ENCODE results near the gene PRKG1. TPM values are rescaled to one million over a fixed set of nuclear protein-coding genes. Genes with fewer than 3 reads are reported as not detected.

PRKG1 gene
- total RNA-seq, 1 experiment from 2014 or later: 7.4 TPM

DNA sequence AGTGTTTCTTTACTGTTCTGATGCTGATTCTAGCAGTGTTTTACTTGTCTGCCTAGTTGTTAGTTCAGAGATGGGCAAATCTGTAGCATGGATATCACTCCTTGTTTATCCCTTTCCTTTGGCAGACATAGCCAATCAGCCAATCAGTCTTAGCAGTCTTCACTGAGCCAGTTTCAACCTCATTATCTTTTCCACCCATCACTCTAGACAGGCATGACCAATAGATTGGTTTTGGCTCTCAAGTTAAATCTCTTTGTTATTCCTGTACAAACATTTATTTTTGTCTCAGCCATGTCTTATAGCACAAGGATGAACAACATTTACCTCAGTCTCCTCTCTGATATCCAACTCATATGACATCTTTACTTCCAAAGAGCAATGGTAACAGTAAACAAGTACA is 109.5 kb downstream of the PRKG1 start:
- POLR2A ChIA-PET (ENCODE audit: unreplicated experiment): no interaction called here

GRCh38 chr10:51186361-51186760 is 112.1 kb downstream of the PRKG1 start:
- H3K9ac ChIP-seq (ENCODE audit: low read length): no peak overlapping the region
- TF ChIP-seq, protein P1, sequence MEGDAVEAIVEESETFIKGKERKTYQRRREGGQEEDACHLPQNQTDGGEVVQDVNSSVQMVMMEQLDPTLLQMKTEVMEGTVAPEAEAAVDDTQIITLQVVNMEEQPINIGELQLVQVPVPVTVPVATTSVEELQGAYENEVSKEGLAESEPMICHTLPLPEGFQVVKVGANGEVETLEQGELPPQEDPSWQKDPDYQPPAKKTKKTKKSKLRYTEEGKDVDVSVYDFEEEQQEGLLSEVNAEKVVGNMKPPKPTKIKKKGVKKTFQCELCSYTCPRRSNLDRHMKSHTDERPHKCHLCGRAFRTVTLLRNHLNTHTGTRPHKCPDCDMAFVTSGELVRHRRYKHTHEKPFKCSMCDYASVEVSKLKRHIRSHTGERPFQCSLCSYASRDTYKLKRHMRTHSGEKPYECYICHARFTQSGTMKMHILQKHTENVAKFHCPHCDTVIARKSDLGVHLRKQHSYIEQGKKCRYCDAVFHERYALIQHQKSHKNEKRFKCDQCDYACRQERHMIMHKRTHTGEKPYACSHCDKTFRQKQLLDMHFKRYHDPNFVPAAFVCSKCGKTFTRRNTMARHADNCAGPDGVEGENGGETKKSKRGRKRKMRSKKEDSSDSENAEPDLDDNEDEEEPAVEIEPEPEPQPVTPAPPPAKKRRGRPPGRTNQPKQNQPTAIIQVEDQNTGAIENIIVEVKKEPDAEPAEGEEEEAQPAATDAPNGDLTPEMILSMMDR (conservative IDR thresholded peaks at IDR 0.05; ENCODE audit: low read depth, low read length): no peak
- TF ChIP-seq EZH2phosphoT487 (IDR thresholded peaks at IDR 0.05; ENCODE audit: borderline replicate concordance, low read length) (no peak), EZH2 (IDR thresholded peaks at IDR 0.05; ENCODE audit: low read length, unreplicated experiment) (no peak)
- no peaks in the 10 kb centered on the region for H3K79me2 ChIP-seq (ENCODE audit: low read length)
- H3K4me2 ChIP-seq (ENCODE audit: low read length): no peak overlapping the region
- no peak overlapping the region for H2AFZ ChIP-seq (ENCODE audit: low read length)
- no peak overlapping the region for H3K4me3 ChIP-seq (ENCODE audit: low read length)
- BruUV-seq (replicated peaks): no TSS peak
- intact Hi-C loops (cut with micrococcal nuclease): no loop called here
- CTCF ChIA-PET: no interaction called here
- H3K9me3 ChIP-seq (ENCODE audit: low read length): no peaks in the 10 kb centered on the region
- no peaks in the 10 kb centered on the region for H4K20me1 ChIP-seq (ENCODE audit: low read length)
- DNase-seq (no peak), ATAC-seq (peak; percentile 29; the same call in 1 of the 2 replicates)
- no peaks in the 10 kb centered on the region for H3K36me3 ChIP-seq (ENCODE audit: low read depth, low read length)
- H3K27me3 ChIP-seq (ENCODE audit: low read length): no peaks in the 10 kb centered on the region
- no peaks in the 10 kb centered on the region for H3K9me2 ChIP-seq (replicated peaks; ENCODE audit: low read length)
- no peaks in the 10 kb centered on the region for H3K4me1 ChIP-seq (ENCODE audit: insufficient read depth, low read length)
- H3K27ac ChIP-seq (ENCODE audit: low read length): no peak overlapping the region
- POLR2A ChIA-PET (ENCODE audit: unreplicated experiment): no interaction called here
- no peaks in the 10 kb centered on the region for H3F3A ChIP-seq (ENCODE audit: low read length, unreplicated experiment)

More for the DNA sequence above, 109.5 kb downstream of the PRKG1 start:
- no peak overlapping the region for H2AFZ ChIP-seq (ENCODE audit: low read length)
- H3K9ac ChIP-seq (ENCODE audit: low read length): no peak overlapping the region
- DNase-seq: no peak
- no TSS peak for BruUV-seq (replicated peaks)
- H3K4me2 ChIP-seq (ENCODE audit: low read length): no peak overlapping the region
- H3K79me2 ChIP-seq (ENCODE audit: low read length): no peaks in the 10 kb centered on the region
- no peak overlapping the region for H3K4me3 ChIP-seq (ENCODE audit: low read length)
- no peak overlapping the region for H3K27ac ChIP-seq (ENCODE audit: low read length)
- no peaks in the 10 kb centered on the region for H3K4me1 ChIP-seq (ENCODE audit: insufficient read depth, low read length)
- no peaks in the 10 kb centered on the region for H3K9me2 ChIP-seq (replicated peaks; ENCODE audit: low read length)
- CTCF ChIA-PET: interaction anchor here (0.7 kb wide), 1 partner anchor 559 kb away, joined by 3 read pairs; no protein-coding TSS in a partner anchor
- no peaks in the 10 kb centered on the region for H3K27me3 ChIP-seq (ENCODE audit: low read length)
- H4K20me1 ChIP-seq (ENCODE audit: low read length): no peaks in the 10 kb centered on the region
- H3K9me3 ChIP-seq (ENCODE audit: low read length): no peaks in the 10 kb centered on the region
- intact Hi-C loops (cut with micrococcal nuclease): no loop called here
- no peaks in the 10 kb centered on the region for H3F3A ChIP-seq (ENCODE audit: low read length, unreplicated experiment)
- no peak for ATAC-seq
- TF ChIP-seq, protein P1 (conservative IDR thresholded peaks at IDR 0.05; ENCODE audit: low read depth, low read length): no peak
- TF ChIP-seq EZH2 (IDR thresholded peaks at IDR 0.05; ENCODE audit: low read length, unreplicated experiment): no peak
- TF ChIP-seq EZH2phosphoT487 (IDR thresholded peaks at IDR 0.05; ENCODE audit: borderline replicate concordance, low read length): no peak
- no peaks in the 10 kb centered on the region for H3K36me3 ChIP-seq (ENCODE audit: low read depth, low read length)

- H3K9me2 ChIP-seq (replicated peaks; ENCODE audit: low read length): no peaks in the 10 kb centered on the region
- ChIA-PET POLR2A (ENCODE audit: unreplicated experiment) (no interaction called here), CTCF (interaction anchor here (0.6 kb wide), 1 partner anchor 200 kb away, joined by 4 read pairs; no protein-coding TSS in a partner anchor)
- BruUV-seq (replicated peaks): no TSS peak
- no peak for TF ChIP-seq EZH2 (IDR thresholded peaks at IDR 0.05; ENCODE audit: low read length, unreplicated experiment)
- H3K27me3 ChIP-seq (ENCODE audit: low read length): no peaks in the 10 kb centered on the region
- H2AFZ ChIP-seq (ENCODE audit: low read length): no peak overlapping the region
- DNase-seq (no peak), ATAC-seq (peak; percentile 29; the same call in 1 of the 2 replicates)
- no peak overlapping the region for H3K4me2 ChIP-seq (ENCODE audit: low read length)
- intact Hi-C loops (cut with micrococcal nuclease): no loop called here
- no peak overlapping the region for H3K27ac ChIP-seq (ENCODE audit: low read length)
- H3K4me1 ChIP-seq (ENCODE audit: insufficient read depth, low read length): no peaks in the 10 kb centered on the region
- no peaks in the 10 kb centered on the region for H3K79me2 ChIP-seq (ENCODE audit: low read length)
- no peaks in the 10 kb centered on the region for H4K20me1 ChIP-seq (ENCODE audit: low read length)
- H3K4me3 ChIP-seq (ENCODE audit: low read length): no peak overlapping the region
- H3K9ac ChIP-seq (ENCODE audit: low read length): no peak overlapping the region
- no peaks in the 10 kb centered on the region for H3K36me3 ChIP-seq (ENCODE audit: low read depth, low read length)
- H3F3A ChIP-seq (ENCODE audit: low read length, unreplicated experiment): no peaks in the 10 kb centered on the region
- H3K9me3 ChIP-seq (ENCODE audit: low read length): no peaks in the 10 kb centered on the region
Observed at GRCh38 chr10:51188008-51188407, 113.7 kb downstream of the PRKG1 start.
